ENCODE results near the gene SSTR3.

The SSTR3 gene

DNA sequence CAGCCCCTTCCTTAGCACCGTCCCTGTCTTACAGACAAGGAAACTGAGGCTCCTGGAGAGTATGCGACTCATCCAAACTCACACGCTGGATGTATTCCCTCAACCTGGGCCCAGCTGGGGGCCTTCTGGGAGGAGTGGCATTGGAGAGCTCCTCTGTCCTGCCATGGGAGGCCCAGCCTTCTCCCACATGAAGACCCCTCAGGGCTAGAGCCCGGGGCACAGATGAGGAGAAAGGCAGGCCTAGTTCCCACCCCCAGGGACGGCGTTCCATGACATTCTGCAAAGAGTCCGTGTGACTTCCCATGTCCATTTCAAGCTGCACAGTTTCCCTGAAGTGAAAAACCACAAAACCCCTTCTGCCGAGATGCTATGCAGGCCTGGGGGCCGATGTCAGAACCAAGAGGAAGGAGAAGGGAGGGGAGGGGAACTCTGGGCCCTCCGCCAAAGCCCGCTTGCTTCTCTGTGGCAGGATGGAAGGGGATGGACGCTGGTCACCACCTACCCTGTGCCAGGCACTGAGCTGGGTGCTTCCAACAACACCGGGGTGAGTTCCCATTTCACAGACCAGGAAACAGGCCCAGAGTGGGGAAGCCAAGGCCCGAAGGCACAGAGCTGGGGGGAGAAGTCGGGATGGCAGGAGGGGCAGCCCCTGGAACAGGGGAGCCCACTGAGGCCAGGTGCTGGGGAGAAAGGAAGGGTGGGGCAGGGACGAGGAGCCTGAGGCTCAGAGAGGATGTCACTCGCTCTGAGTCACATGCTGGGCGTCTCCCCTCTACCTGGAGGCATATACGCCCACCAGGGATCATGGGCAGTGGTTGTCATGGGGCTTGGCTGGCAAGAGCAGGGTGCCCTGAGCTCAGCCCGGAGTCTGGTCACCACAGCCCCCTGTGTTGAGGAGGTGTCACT is 16.1 kb upstream of the SSTR3 start:
- no peak for DNase-seq

DNA sequence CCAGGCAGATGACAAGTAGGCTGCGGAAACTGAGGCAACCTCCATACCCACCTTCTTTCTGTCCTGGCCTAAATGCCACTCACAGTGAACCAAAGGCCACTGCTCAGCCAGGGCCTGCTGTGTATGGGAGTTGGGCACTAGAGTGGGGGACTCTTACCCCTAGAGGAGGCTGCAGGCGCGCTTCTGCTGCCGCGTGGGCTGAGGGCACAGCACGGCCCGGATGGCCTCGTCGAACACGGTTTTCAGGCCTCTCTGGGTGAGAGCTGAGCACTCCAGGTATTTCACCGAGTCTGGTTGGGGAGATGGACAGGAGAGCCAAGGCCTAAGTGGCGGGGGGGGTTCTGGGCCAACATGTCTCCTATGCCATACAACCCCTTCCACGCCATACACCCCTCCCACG is 14.2 kb upstream of the SSTR3 start:
- DNase-seq: no peak

DNA sequence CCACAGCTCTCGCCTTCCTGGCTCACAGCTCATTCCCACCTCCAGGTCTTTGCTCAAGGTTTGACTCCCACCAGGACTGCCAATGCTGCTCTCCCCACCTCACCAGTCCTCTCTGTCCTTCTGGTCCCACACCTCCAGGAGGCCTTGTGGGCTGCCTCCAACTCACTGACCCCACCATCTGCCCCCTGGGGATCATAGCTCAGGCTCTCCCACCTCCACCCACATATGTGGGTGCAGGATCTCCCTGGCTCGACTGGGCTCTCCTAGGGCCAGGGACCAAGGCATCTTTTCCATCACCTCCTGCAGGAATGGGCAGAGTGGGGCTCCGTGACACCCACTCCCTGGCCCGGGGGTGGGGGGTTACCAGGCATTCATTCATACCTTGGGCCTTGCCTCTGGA is 13.8 kb upstream of the SSTR3 start:
- no peak for DNase-seq

DNA sequence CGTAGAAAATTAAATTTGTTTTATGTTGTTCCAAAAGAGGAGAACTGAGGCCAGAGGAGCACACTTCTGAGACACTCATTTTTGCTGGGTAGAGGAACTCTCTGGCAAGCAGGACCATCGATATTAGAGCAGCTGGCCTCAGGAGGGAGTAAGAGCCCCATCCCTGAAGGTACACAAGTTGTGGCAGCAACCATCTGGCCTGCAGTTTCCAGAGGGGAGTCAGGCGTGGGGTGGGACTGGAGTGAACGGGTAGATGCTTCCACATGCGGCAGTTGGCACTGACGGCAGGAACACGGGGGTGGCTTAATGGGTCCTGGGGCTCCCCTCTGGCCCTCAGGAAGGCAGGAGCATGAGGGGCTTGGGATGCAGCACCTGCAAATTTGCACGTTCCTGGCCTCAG is 13.2 kb upstream of the SSTR3 start:
- DNase-seq: no peak

DNA sequence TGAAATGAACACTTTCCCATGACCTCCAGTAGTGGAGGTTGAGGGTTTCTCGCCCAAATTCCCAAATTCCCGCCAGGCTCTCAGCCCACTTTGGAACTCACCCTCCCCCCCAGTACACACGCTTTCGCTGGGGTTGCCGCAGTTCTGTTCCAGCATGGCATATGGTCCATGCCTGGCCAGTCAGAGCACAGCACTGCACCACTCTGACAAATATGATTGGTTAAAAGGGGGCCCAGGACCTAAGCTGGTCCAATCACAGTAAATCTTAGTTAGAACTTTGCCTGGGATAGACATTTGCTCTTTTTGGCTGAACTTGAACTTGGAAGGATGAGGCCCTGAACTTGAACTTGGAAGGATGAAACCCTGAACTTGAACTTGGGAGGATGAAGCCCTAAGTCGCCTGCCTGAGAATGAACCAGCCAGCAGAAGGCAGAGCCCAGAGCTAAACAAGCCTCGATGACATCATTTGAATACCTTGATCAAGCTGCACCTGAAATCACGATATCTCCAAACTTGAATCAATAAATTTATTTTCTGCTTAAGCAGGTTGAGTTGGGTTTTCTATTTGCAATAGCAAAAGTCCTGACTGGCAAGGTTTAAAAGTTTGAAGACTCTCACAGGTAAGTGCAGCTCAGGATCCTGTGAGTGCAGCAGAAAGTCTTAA is 12.6 kb upstream of the SSTR3 start:
- DNase-seq: no peak

DNA sequence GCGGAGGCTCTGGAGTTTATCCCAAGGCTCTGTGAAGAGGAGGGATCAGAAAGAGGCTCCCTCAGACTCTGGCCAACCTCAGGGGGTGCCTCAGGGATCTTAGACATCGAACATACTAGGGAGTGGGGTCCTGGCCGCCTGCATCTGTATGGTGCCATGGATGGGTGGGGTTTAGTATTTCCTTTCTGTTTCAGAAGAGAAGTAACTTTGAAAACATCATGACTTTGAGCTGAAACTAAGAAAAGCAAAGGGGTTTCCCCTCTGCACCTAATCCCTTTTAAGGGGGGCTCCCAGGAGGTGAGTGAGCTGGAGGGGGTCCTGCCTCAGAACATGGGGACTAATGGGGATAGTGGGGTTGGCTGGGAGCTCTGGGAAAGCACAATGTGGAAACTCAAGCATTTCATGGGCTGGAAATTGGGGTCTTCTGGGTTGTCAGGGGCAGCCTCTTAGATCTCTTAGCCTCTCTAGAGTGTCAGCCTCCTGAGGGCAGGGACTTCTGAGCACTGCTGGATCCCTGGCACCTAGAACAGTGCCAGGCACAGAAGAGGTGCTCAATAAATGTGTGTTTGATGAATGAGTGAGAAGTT is 11.8 kb upstream of the SSTR3 start:
- DNase-seq: no peak

DNA sequence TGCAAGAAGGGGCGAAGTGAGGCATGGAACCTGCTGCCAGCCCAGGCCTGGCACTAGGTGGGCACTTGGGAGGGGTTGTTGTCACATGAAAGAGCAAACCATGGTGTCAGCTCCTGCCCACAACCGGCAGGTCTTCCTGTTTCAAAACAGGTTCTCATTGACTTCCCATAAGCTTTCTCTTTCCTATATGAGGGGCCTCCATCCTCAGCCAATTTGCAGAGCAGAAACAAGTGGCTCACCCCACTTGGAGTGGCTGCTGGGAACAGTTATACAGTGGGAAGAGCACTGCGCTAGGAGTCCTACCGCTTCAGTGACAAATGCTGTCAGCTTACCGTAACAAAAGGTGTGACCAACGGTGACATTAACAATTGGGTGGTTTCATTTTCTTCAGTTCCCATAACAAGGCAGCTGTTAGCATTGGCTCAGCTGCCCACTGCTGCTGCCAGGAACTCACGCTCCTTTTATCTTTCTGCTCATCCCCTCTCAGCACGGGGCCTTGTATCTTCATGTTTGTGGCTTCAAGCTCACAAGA is 10.2 kb upstream of the SSTR3 start:
- no peak for DNase-seq

DNA sequence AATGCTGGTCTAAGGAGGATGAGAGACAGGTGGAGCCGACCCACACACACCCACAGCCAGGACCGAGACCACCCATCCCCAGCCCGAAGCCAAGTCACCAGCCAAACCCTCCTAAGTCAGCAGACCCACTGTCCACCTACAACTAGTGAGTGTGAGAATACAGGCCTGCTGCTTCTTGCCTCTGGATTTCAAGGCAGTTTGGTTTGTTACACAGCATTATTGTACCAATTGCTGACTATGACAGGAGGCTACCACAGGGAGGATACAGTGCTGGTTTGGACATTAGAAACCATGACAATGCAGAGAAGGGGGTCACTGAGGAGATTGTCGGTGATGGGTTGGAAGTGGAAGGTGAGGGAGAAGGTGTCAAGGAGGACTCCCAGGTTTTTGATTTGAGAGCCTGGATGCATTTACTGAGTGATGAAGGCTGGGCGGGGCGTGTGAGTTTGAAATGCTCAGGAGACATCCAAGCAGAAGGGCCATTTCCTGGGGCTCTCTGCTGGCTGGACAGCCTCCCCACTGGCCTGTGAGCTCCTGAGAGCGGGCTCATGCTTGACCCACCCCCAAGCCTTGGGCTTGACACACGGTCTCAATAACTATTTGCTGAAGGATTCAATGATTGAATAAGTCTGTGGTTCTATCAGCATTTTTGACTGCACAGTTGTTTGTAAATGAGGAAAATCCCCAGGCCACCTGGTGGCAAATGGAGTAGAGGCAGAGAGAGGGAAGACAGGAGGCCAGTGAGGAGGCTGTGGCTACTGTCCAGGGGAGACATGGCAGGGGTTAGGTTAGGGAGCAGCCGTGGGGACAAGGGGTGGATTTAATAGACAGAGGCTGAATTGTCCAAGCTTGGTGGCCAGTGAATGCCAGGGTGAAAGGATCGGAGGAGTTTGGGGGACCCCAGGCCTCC is 9.4 kb upstream of the SSTR3 start:
- DNase-seq: no peak

DNA sequence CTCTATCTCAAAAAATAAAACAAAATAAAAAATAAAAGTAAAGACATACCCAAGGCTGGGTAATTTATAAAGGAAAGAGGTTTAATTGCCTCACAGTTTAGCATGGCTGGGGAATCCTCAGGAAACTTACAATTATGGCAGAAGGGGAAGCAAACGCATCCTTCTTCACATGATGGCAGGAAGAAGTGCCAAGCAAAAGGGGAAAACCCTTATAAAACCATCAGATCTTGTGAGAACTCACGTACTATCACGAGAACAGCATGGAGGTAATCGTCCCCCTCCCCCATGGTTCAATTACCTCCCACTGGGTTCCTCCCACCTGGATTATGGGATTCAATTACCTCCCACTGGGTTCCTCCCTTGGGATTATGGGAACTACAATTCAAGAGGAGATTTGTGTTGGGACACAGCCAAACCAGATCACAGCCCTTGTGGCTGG is 8.3 kb upstream of the SSTR3 start:
- DNase-seq: no peak

DNA sequence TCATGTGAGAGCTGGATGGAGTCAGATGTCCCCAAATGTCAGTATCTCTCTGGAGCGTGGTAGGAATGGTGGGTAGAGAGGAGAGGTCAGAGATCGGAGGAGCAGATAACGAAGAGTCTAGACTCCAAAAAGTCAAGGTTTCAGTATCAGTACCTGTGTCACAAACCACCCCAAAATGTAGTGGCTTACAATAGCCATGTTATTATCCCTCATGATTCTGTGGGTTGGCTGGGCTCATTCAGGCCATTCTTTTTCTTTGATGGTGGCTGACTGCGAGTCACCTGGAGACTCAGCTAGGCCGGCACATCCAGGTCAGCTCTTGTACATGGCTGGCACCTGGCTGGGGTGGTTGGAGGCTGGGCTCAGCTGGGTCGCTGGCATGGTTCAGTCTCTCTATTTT is 7.3 kb upstream of the SSTR3 start:
- no peak for DNase-seq

DNA sequence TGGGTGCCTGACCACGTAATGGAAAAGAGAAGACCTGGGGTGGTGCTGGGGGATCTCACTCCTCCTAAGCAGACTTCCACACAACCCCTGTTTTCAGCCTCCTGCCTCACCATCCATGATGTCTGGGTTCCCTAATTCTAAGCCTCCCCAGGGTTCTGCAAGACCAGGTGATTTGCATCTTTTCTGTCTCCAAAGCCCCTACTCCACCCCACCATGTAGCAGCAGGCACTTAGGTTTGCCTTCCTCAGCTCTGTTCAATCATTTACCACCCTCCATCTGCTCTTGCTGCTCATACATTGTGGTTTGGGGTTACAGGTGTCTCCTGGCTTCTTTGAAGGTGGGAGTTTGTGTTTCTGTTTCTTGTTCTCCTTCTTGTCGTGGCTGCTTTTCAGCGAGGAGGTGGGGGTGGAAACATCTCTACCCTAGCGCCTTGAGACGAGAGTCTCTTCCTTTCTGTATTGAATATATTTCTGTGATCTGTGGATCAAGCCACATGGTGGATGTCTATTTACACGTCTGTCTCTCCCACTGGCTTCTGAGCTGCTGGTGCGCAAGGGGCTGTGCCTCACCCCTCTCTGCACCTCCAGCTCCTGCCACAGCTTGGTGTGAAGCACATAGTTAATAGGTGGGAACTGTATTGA is 6.6 kb upstream of the SSTR3 start:
- peak in 1 of 2 donors; percentile 49 for DNase-seq

DNA sequence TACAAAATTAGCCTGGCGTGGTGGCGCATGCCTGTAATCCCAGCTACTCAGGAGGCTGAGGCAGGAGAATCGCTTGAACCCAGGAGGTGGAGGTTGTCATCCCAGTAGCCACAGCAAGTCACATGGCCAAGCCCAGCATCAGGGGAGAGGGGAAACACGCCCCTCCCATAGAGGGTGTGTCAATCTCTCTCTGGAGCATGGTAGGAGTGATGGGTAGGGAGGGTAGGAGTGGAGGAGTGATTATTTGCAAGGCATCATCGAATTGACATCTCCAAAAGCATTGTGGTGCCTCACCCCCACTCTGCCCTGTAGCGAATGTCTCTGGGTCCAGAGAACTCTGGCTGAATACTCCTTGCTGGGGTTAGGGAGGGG is 6.1 kb upstream of the SSTR3 start:
- DNase-seq: no peak

DNA sequence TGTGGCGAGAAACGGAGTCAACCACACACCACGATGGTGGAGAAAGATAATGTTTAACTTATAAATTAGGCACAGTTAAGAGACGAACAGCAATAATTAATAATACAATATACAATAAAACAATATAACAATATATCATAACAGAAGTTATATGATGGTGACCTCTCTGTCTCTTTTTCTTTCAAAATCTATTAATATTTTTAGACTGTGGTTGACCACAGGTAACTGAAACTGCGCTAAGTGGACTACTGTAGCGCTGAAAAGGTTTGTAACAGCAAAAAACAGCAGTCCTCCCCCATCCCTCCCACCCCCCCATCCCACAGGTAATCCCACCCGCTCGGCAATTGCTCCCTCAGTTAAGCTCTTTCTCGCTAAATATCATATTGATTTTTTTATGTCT is 3.6 kb upstream of the SSTR3 start:
- no peak for DNase-seq

DNA sequence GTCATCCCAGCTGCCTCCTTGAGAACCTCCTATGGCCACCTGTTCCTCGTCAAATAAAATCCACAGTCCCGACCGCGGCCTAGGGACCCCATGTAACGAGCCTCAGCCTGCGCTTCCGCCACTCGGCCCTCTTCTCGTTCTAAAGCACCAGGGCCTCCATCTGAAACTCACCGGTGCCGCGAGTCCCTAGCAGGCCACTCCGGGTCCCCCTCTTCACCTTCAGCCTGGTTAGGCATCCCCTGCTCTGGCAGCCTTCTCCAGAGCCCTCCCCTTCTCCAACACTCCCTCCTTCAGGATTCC is 2.4 kb upstream of the SSTR3 start:
- no peak for DNase-seq

DNA sequence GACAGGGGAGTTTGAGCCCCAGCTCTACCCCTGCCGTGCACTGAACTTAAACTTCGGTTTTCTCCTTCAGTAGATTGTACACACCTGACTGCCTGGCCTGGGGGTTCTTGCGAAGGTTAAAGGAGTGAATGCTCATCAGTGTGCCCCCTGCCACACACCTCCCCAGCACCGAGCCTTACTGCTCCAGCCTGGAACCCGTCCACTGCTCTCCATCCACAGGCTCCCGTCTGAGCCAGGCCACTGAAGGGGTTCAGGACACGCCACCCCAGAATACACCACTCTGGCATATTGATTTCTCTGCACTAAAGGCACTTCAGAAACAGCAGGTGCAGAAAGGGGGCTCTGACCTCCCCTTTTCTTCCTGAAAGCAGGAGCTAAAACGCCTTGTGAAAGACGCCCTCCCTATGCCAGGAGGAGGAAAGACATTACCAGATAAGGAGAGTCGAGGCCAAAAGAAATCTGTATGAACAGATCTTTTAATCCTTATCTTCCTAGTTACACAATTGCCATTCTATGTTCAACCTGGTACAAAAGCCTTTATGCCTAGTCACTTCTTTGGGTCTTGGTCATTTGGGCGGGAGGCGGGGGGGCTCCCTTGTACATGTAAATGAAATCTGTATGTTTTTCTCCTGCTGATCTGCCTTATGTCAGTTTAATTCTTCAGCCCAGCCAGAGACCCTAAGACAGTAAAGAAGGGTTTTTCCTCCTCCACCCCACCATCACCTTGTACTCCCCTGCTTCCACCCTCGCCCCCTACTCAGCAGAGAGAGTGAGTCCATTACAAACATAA is 1.9 kb upstream of the SSTR3 start:
- DNase-seq: no peak

DNA sequence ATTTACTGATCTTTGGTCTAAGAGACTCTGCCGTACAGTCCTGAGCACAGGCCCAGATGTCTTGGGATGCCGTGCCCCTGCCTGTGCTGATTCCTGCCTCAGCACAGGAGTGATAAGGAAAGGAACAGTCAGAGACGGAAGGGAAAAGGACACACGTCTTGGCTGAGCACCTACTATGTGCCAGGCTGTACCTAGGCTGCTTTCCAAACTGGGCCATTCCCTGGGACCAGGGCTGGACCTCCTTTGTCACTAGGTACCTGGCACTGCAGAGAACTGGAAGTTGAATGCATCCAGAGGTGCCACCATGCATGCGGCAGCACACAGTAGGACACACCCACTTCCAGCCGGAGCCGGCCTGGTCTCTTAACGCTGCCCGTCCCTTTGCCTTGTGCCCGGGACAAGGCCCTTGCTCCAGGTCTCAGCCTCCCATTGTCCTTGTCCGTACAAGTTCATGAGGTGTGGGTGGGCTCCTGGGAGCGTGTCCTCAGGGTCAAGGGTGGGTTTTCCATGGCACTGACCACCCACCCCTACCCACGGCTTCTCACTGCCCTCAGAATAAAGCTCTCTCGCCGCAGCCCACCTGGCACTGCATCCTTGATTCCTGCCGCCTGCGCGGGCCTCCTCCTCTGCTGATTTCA is 1.1 kb upstream of the SSTR3 start:
- no peak for DNase-seq

DNA sequence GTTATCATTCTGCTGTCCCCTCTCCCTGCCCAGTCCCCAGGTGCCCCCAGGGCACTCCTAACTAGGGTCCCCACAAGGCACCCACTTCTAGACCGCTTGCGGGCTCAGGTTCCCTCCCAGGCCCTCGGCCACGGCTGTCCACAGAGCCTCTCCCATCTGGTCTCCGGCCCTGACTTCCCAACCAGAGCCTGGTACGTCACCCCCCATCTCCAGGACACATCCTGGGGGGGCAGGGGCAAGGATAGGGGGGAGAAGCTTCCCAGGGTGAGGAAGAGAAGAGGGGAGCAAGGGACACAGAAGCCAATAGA is 457 bp downstream of the SSTR3 start:
- DNase-seq: no peak

DNA sequence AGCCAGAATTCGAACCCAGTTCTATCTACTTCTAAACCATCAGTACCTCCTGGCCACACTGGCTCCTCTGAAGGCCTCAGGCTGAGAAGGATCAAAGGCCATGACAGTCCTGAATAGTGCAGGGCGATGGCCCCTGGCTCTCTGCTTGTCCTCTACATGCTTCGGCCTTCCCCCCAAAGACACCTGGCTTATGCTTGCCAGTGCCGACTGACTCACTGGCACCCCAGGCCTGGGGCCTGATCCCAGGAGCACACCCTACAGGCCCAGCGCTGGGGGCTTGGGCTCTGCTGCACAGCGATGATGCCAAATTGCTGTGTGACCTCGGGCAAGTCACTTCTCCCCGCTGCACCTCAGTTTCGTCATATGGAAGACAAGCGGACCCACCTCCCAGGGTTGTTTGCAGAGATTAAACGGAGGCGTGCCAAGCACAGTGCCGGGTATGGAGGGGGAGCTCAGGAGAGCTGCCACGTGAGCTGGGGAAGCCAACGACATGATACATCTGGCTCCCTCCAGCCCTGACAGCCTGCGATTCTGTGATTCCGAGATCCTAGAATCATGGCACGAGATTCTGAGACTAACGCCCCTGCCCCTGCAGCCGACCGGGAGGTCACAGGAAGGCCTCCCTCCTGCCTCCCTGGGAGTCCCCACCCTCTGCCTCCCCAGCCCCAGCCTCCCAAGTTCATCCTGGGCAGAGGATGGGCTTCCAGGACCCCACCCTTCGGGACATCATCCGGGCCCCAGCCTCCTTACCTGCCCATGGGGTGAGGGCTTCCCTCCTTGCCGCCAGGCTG is 1.0 kb downstream of the SSTR3 start:
- DNase-seq: no peak

DNA sequence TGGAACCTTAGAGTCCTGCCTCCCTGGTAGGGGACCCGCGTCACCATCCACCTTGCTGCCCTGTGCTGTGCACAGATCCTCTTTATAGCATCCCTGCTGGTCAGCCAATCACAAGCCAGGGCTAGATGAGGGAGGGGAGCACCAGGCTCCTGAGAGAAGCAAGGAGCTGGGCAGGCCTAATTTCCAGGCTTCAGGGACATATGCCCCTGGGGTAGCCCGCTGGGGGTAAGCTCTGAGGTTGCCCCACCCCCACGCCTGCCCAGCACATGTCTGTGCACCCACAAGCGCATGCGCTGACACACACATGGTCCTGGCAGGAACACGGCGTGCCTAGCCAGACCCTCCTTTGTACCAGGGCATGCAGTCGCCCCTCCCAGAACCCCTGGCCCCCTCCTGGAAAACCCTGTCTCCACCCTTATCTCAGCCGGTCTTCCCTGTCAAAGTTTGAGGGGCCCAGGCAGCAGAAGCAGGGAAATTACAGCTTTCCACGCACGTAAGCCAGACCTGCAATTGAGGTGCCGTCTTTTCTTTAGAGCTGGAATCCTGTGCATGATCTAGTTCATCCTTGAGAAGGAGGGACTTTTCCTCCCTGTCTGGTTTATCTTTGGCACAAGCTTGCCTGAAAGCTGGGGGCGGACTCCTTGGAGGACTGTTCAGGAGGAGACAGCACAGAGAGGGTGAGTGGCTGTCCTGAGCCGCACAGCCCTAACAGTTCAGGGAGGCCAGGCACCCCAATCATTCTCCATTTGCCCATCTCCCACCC is 2.1 kb downstream of the SSTR3 start:
- DNase-seq: no peak
